Measurements from ENCODE around the gene BBS4. TPM values are rescaled to one million over a fixed set of nuclear protein-coding genes. Genes with fewer than 3 reads are reported as not detected.
A peak's percentile ranks its signal among the peaks of the same experiment; 100 is the strongest.
"Not testable (repeated sequence)": the region's sequence is repeated elsewhere in the genome, so short reads cannot be mapped to it uniquely, and the experiment has no call there.

The BBS4 gene, protein sequence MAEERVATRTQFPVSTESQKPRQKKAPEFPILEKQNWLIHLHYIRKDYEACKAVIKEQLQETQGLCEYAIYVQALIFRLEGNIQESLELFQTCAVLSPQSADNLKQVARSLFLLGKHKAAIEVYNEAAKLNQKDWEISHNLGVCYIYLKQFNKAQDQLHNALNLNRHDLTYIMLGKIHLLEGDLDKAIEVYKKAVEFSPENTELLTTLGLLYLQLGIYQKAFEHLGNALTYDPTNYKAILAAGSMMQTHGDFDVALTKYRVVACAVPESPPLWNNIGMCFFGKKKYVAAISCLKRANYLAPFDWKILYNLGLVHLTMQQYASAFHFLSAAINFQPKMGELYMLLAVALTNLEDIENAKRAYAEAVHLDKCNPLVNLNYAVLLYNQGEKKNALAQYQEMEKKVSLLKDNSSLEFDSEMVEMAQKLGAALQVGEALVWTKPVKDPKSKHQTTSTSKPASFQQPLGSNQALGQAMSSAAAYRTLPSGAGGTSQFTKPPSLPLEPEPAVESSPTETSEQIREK
- total RNA-seq (2022) (19.8 and 22.4 TPM in 2 replicates), Bru-seq, nascent RNA (percentile 64 among the genes with signal in this experiment), BruChase-seq, experiment 1, labeled RNA remaining after a 2-hour chase (percentile 67 among the genes with signal in this experiment), BruChase-seq, experiment 2, labeled RNA remaining after a 6-hour chase (percentile 63 among the genes with signal in this experiment)
- long read RNA-seq, transcript BBS4-201 (16 exons, 2,490 nt) = major isoform, 36 of 63 reads
- long read RNA-seq, transcript BBS4-204 (16 exons, 1,864 nt) = minor isoform, 7 of 63 reads
- long read RNA-seq, partial matches to known transcripts = 0 of 63 reads
- long read RNA-seq, other reads (novel, unspliced or antisense) = 18 of 63 reads

DNA sequence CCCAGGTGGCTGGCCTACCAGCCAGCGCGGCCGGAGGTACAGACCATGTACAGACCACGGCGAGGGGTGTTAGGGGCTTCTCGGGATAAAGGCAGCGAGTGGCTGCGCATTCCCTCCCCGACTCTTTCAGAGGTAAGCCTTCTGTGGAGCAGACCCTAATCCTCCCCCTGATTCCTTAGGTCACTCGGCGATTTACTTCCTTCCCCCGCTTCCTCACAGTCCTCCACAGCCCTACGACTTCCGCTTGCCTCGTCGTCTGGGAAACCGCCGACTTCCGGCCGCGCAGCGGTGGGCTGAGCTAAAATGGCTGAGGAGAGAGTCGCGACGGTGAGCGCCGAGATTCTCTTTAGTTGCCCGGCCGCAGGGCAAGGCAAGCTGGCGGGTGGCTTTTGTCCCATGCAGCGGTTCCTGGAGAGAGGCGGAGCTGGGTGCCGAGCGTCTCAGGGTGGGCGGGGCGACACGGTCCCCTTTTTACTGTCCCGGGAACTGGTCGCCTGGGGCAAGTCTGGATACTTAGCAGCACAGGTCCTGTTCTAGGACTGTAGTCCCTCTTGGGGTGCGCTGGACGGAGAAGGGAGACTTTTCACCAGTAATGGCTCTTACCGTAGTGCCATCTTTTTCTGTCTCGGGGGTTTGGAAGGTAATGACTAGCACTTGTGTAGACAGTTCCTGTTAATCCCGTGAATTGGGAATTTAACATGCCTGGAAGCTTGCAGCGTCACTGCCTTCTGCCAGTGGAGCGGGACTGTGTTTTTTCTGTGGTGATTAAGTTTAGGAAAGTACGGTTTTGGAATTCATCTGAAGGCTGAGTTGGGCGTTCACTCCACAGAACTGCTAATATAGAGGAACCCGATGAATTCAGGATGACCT lies at the start of gene BBS4, which contains the start of gene HIGD2B:
TSS of gene BBS4 (plus strand) at position 283 of the 870 bp plus-strand sequence. CDS start at position 304, 21 bp downstream.
TSS of gene HIGD2B (minus strand) at position 258 of the 870 bp plus-strand sequence. CDS start 9,808 bp downstream, outside the sequence.
- H3K4me1 Mint-ChIP-seq (ENCODE audit: low read depth, unreplicated experiment) = no peaks in the 10 kb centered on the region
- no peaks in the 10 kb centered on the region for H3K27me3 Mint-ChIP-seq (ENCODE audit: insufficient read depth, unreplicated experiment)
- Histone ChIP-seq H3K36me3 (ENCODE audit: control insufficient read depth, insufficient read depth, low read length) (no peaks in the 10 kb centered on the region), H3K27me3 (replicated peaks; ENCODE audit: control insufficient read depth, insufficient read depth, low read length) (no peaks in the 10 kb centered on the region), H3K4me1 (no peaks in the 10 kb centered on the region), H3K4me3 (ENCODE audit: low read depth, low read length) (peak within 1 kb of the TSS; percentile 58), H3K9me3 (no peaks in the 10 kb centered on the region)
- CTCF ChIA-PET = interaction anchor here (0.5 to 1.7 kb wide), 6 partner anchors 13 to 415 kb away, joined by 3 to 9 read pairs (median 7); no protein-coding TSS in a partner anchor
- BruUV-seq (replicated peaks) = TSS peak; percentile 86
- POLR2A ChIA-PET = interaction anchor here (0.6 kb wide), 1 partner anchor 15 kb away, joined by 3 read pairs; no protein-coding TSS in a partner anchor
- H3K4me3 Mint-ChIP-seq (ENCODE audit: unreplicated experiment) = peak within 1 kb of the TSS; percentile 96
- peak; percentile 94 to 95 for DNase-seq
- TF ChIP-seq, protein P1, sequence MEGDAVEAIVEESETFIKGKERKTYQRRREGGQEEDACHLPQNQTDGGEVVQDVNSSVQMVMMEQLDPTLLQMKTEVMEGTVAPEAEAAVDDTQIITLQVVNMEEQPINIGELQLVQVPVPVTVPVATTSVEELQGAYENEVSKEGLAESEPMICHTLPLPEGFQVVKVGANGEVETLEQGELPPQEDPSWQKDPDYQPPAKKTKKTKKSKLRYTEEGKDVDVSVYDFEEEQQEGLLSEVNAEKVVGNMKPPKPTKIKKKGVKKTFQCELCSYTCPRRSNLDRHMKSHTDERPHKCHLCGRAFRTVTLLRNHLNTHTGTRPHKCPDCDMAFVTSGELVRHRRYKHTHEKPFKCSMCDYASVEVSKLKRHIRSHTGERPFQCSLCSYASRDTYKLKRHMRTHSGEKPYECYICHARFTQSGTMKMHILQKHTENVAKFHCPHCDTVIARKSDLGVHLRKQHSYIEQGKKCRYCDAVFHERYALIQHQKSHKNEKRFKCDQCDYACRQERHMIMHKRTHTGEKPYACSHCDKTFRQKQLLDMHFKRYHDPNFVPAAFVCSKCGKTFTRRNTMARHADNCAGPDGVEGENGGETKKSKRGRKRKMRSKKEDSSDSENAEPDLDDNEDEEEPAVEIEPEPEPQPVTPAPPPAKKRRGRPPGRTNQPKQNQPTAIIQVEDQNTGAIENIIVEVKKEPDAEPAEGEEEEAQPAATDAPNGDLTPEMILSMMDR (IDR thresholded peaks at IDR 0.05; ENCODE audit: insufficient read depth in 1 of 2, low read depth in 1 of 2, low read length in 1 of 2, severe bottlenecking in 1 of 2, unreplicated experiment in 1 of 2) = no peak
- peak within 1 kb of the TSS; percentile 96 for H3K27ac Mint-ChIP-seq (ENCODE audit: unreplicated experiment)
- H3K9me3 Mint-ChIP-seq (ENCODE audit: unreplicated experiment) = no peaks in the 10 kb centered on the region
- H3K36me3 Mint-ChIP-seq (ENCODE audit: insufficient read depth, unreplicated experiment) = peaks cover 9% of the 10 kb centered on the region
- intact Hi-C loops (cut with micrococcal nuclease; ENCODE audit: unreplicated experiment) = no loop called here

DNA sequence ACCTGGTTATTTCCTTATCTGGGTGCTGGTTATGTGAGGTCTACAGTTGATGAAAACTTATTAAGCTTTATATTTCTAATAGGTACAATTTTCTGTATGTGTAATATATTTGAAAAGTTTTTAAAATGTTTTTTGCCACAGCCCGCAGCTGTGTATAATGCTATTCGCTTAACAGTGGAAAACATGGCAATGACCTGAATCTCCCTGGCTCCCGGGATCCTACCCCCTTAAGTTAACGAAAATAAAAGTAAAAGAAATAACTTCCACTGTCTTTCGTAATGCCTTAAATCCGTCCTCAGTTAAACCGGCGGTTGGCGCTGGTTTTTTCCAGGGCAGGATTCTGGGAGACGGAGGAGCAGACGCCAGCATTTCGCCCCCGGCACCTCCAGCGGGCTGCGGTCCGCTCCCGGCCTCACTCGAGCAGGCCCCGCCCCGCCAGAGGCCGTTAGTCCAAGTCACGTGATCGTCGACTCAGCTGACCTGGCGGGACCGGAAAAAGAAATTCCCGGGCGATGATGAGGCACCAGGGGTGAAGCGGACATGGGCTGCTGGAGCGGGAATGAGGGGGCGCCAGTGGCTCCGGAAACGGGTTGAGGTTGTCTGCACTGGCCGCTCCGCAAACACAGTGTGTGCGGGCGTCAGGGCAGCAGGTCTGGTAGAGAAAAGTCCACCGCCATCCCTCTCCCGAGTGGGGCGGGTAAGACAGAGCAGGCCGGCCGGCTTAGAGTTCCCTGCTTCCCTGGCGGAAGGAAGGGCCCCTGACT lies 49.3 kb upstream of the BBS4 start:
- intact Hi-C loops (cut with micrococcal nuclease; ENCODE audit: unreplicated experiment); H3K36me3 ChIP-seq (ENCODE audit: control insufficient read depth, insufficient read depth, low read length); H3K9me3 Mint-ChIP-seq (ENCODE audit: unreplicated experiment); H3K4me3 Mint-ChIP-seq (ENCODE audit: unreplicated experiment); H3K27ac Mint-ChIP-seq (ENCODE audit: unreplicated experiment); H3K4me1 ChIP-seq; H3K9me3 ChIP-seq; H3K36me3 Mint-ChIP-seq (ENCODE audit: insufficient read depth, unreplicated experiment); H3K27me3 Mint-ChIP-seq (ENCODE audit: insufficient read depth, unreplicated experiment); BruUV-seq (replicated peaks); POLR2A ChIA-PET; H3K27me3 ChIP-seq (replicated peaks; ENCODE audit: control insufficient read depth, insufficient read depth, low read length); H3K4me1 Mint-ChIP-seq (ENCODE audit: low read depth, unreplicated experiment); CTCF ChIA-PET: not testable (repeated sequence)
- H3K4me3 ChIP-seq (ENCODE audit: low read depth, low read length) = peak overlapping the region; percentile 31
- DNase-seq = peak; percentile 83 to 85

DNA sequence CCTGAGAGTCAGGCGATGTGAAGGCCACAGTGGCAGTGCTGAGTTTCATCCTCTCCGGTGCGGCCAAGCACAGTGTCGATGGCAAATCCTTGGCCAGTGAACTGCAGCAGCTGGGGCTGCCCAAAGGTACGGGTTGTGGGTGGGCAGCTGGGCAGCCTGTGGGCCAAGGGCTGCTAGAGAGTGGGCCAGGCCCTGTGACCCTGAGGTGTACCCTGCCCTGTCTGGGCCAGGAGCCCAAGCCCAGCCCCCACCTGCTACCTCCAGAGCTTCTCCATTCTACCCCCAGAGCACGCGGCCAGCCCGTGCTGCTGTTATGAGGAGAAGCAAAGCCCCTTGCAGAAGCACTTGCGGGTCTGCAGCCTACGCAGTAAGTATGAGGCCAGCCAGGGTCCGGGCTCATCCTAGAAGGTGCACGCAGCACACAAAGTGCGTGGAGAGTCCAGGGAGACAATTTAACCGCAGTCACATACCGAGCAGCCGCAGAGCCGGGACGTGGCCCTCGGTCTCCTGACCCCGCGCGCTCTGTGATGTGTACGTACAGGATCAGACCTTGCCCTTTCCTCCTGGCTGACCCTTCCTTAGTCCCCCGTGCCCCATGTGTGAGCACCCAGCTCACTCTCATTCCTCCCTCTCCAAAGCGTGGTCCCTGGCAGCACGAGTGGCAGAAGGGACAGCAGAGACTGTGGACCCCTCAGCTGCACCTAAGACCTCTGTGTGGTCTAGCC lies 46.1 kb upstream of the BBS4 start:
- H3K4me1 ChIP-seq; DNase-seq; H3K27me3 ChIP-seq (replicated peaks; ENCODE audit: control insufficient read depth, insufficient read depth, low read length); H3K4me1 Mint-ChIP-seq (ENCODE audit: low read depth, unreplicated experiment); H3K9me3 ChIP-seq; H3K36me3 ChIP-seq (ENCODE audit: control insufficient read depth, insufficient read depth, low read length); POLR2A ChIA-PET; H3K27me3 Mint-ChIP-seq (ENCODE audit: insufficient read depth, unreplicated experiment); H3K27ac Mint-ChIP-seq (ENCODE audit: unreplicated experiment); H3K4me3 ChIP-seq (ENCODE audit: low read depth, low read length); H3K9me3 Mint-ChIP-seq (ENCODE audit: unreplicated experiment); CTCF ChIA-PET; H3K4me3 Mint-ChIP-seq (ENCODE audit: unreplicated experiment); intact Hi-C loops (cut with micrococcal nuclease; ENCODE audit: unreplicated experiment); H3K36me3 Mint-ChIP-seq (ENCODE audit: insufficient read depth, unreplicated experiment); BruUV-seq (replicated peaks): not testable (repeated sequence)

DNA sequence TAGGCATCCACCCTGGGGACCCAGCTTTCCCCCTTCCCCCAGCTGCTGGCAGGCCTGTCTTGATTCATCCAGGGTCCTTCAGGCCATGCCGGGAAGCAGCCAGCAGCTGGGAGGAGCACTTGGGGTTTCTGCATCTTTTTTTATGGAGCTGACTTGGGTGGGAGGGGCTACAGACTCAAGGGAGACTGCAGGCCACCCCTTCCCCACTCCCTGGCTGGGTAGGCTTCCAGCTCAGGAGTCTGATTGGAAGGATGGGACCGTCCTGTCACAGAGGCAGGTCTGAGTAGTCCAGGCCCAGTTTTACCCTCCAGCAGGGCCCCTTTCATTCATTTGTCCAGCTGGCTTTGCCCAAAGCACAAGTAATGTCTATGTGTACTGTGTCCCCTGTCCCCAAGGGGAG lies 43.7 kb upstream of the BBS4 start:
- H3K9me3 ChIP-seq; H3K4me3 Mint-ChIP-seq (ENCODE audit: unreplicated experiment); H3K4me1 ChIP-seq; DNase-seq; CTCF ChIA-PET; H3K4me1 Mint-ChIP-seq (ENCODE audit: low read depth, unreplicated experiment); H3K36me3 ChIP-seq (ENCODE audit: control insufficient read depth, insufficient read depth, low read length); H3K9me3 Mint-ChIP-seq (ENCODE audit: unreplicated experiment); H3K27me3 ChIP-seq (replicated peaks; ENCODE audit: control insufficient read depth, insufficient read depth, low read length); H3K4me3 ChIP-seq (ENCODE audit: low read depth, low read length); POLR2A ChIA-PET; H3K27me3 Mint-ChIP-seq (ENCODE audit: insufficient read depth, unreplicated experiment); H3K27ac Mint-ChIP-seq (ENCODE audit: unreplicated experiment); intact Hi-C loops (cut with micrococcal nuclease; ENCODE audit: unreplicated experiment); BruUV-seq (replicated peaks); H3K36me3 Mint-ChIP-seq (ENCODE audit: insufficient read depth, unreplicated experiment): not testable (repeated sequence)

DNA sequence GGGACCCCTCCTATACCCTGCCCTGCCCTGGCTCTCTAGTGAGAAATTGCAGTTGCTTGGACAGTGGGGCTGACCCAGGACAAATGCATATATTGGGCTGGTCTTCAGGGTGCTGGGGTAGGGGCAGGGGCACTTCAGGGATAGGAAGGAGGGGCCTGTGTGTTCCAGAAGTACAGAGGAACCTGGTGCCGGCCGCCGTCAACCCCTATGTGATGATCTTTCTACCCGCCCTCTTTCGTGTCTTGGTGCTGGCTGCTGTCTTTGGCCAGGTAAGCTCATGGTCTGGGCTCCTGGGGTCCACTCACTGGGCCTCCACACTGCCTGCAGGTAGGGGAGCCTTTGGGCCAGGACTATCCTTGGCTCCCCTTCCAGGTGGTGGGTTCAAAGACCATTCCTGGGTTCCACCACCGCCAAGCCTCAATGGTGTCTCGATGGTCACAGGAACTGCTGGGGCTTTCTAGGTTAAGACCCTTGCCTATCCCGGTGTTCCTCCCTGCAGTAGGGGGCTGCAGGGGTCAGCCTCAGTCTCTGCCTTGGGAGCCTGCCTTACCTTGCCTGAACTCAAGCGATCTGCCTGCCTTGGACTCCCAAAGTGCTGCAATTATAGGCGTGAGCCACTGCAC lies 37.3 kb upstream of the BBS4 start:
- POLR2A ChIA-PET; CTCF ChIA-PET; H3K36me3 ChIP-seq (ENCODE audit: control insufficient read depth, insufficient read depth, low read length); BruUV-seq (replicated peaks); H3K4me3 ChIP-seq (ENCODE audit: low read depth, low read length); intact Hi-C loops (cut with micrococcal nuclease; ENCODE audit: unreplicated experiment); H3K27me3 Mint-ChIP-seq (ENCODE audit: insufficient read depth, unreplicated experiment); H3K27ac Mint-ChIP-seq (ENCODE audit: unreplicated experiment); H3K9me3 Mint-ChIP-seq (ENCODE audit: unreplicated experiment); H3K4me1 ChIP-seq; H3K9me3 ChIP-seq; H3K27me3 ChIP-seq (replicated peaks; ENCODE audit: control insufficient read depth, insufficient read depth, low read length); H3K4me3 Mint-ChIP-seq (ENCODE audit: unreplicated experiment); H3K4me1 Mint-ChIP-seq (ENCODE audit: low read depth, unreplicated experiment); H3K36me3 Mint-ChIP-seq (ENCODE audit: insufficient read depth, unreplicated experiment); DNase-seq: not testable (repeated sequence)

Data from Caco-2 (cell line).